Measurements from ENCODE around the gene MTRFR. TPM values are rescaled to one million over a fixed set of nuclear protein-coding genes. Genes with fewer than 3 reads are reported as not detected.
A peak's percentile ranks its signal among the peaks of the same experiment; 100 is the strongest.

Gene MTRFR
- total and polyA plus RNA-seq, 7 donors = 7.8 to 19.1 (median 12.7) TPM

DNA sequence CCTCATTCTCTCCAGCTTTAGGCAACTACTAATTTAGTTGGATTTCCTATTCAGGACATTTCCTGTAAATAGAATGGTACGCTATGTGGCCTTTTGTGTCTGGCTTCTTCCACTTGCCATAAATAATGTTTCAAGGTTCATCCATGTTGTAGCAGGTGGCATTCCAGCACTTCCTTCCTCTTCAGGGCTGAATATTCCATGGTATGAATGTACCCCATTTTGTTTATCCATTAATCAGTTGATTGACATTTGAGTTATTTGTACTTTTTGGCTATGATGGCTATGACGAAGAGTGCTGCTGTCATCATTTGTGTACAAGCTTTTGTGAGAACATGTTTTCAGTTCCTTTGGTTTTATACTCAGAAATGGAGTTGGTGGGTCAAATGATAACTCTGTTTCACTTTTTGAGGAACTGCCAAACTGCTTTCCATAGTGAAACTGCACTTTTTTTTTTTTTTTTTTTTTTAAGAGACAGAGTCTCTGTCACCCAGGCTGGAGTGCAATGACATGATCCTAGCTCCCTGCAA lies 44.9 kb downstream of the MTRFR start:
- TF ChIP-seq, protein P1, sequence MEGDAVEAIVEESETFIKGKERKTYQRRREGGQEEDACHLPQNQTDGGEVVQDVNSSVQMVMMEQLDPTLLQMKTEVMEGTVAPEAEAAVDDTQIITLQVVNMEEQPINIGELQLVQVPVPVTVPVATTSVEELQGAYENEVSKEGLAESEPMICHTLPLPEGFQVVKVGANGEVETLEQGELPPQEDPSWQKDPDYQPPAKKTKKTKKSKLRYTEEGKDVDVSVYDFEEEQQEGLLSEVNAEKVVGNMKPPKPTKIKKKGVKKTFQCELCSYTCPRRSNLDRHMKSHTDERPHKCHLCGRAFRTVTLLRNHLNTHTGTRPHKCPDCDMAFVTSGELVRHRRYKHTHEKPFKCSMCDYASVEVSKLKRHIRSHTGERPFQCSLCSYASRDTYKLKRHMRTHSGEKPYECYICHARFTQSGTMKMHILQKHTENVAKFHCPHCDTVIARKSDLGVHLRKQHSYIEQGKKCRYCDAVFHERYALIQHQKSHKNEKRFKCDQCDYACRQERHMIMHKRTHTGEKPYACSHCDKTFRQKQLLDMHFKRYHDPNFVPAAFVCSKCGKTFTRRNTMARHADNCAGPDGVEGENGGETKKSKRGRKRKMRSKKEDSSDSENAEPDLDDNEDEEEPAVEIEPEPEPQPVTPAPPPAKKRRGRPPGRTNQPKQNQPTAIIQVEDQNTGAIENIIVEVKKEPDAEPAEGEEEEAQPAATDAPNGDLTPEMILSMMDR (IDR thresholded peaks at IDR 0.05) = no peak
- TF ChIP-seq POLR2AphosphoS5 (IDR thresholded peaks at IDR 0.05) = no peak
- no peaks in the 10 kb centered on the region for H3K36me3 ChIP-seq
- no peaks in the 10 kb centered on the region for H3K9me3 ChIP-seq
- H3K27me3 ChIP-seq = no peaks in the 10 kb centered on the region
- intact Hi-C loops (cut with DNase I) = no loop called here
- DNase-seq = no peak
- H3K27ac ChIP-seq = peak overlapping the region in 2 of 4 donors; percentile 28 to 49
- no peaks in the 10 kb centered on the region for H3K4me1 ChIP-seq
- no peak overlapping the region for H3K4me3 ChIP-seq
- WGBS, 2 donors = 56 to 81% methylated on average over 2 of the region's 2 CpGs

DNA sequence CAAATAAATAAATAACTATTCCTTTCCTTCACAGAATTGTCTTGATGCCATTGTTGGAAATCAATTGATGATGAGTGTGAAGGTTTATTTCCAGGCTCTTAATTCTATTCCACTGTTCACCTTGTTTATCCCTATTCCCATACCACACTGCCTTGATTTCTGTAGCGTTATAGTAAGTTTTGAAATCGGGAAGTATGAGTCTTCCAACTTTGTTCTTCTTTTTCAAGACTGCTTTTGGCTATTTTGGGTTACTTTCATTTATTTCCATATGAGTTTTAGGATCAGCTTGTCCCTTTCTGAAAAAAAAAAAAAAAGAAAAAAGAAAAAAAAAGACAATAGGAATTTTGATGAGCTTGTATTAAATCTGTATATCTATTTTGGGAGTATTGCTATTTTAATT lies 47.7 kb downstream of the MTRFR start:
- Histone ChIP-seq H3K27ac (no peak overlapping the region), H3K27me3 (no peaks in the 10 kb centered on the region), H3K4me1 (no peaks in the 10 kb centered on the region), H3K36me3 (no peaks in the 10 kb centered on the region), H3K4me3 (no peak overlapping the region), H3K9me3 (no peaks in the 10 kb centered on the region)
- WGBS, 2 donors = 80 to 86% methylated on average over 2 of the region's 2 CpGs
- intact Hi-C loops (cut with DNase I) = no loop called here
- TF ChIP-seq POLR2A (IDR thresholded peaks at IDR 0.05) (no peak), POLR2AphosphoS5 (IDR thresholded peaks at IDR 0.05) (no peak), EP300 (IDR thresholded peaks at IDR 0.05) (no peak)
- TF ChIP-seq, protein P1 (IDR thresholded peaks at IDR 0.05) = no peak
- DNase-seq = no peak

DNA sequence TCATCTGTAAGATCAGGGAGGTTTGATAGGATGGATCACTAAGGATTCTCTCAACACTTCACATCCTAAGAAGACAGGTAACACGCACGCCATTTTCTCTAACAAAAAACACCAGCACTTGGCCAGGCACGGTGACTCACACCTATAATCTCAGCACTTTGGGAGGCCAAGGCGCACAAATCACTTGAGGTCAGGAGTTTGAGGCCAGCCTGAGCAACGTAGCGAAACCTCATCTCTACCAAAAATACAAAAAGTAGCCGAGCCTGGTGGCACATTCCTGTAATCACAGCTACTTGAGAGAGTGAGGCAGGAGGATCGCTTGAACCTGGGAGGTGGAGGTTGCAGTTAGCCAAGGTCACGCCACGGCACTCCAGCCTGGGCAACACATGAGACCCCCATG lies 48.9 kb downstream of the MTRFR start:
- 92 to 94% methylated on average over 10 of the region's 10 CpGs for WGBS, 2 donors
- no peak for DNase-seq
- no peaks in the 10 kb centered on the region for H3K4me1 ChIP-seq
- no peak overlapping the region for H3K27ac ChIP-seq
- intact Hi-C loops (cut with DNase I) = no loop called here
- no peaks in the 10 kb centered on the region for H3K27me3 ChIP-seq
- no peaks in the 10 kb centered on the region for H3K36me3 ChIP-seq
- TF ChIP-seq POLR2A (IDR thresholded peaks at IDR 0.05) (no peak), EP300 (IDR thresholded peaks at IDR 0.05) (no peak), POLR2AphosphoS5 (IDR thresholded peaks at IDR 0.05) (no peak)
- TF ChIP-seq, protein P1 (IDR thresholded peaks at IDR 0.05) = no peak
- no peak overlapping the region for H3K4me3 ChIP-seq
- no peaks in the 10 kb centered on the region for H3K9me3 ChIP-seq

DNA sequence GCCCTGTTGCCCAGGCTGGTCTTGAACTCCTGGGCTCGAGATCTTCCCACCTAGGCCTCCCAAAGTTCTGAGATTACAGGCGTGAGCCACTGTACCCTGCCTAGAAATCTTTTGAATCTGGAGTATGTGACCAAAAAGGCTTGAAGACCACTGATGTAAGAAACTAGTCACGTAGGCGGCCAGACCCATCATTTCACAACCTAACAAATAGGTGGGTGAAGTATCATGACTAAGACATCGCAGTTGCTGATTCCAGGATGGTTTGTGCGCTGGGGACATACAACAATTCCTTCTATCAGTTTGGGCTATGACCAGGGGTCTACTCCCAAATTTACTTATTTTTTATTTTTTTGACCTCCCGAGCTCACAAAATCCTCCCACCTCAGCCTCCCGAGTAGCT lies 50.2 kb downstream of the MTRFR start:
- no peak for DNase-seq
- H3K27me3 ChIP-seq = no peaks in the 10 kb centered on the region
- TF ChIP-seq POLR2A (IDR thresholded peaks at IDR 0.05) = no peak
- TF ChIP-seq POLR2AphosphoS5 (IDR thresholded peaks at IDR 0.05) = no peak
- no peak for TF ChIP-seq EP300 (IDR thresholded peaks at IDR 0.05)
- TF ChIP-seq, protein P1 (IDR thresholded peaks at IDR 0.05) = no peak
- no peaks in the 10 kb centered on the region for H3K9me3 ChIP-seq
- no peak overlapping the region for H3K27ac ChIP-seq
- H3K4me1 ChIP-seq = no peaks in the 10 kb centered on the region
- no peaks in the 10 kb centered on the region for H3K36me3 ChIP-seq
- H3K4me3 ChIP-seq = no peak overlapping the region
- WGBS, 2 donors = 93 to 96% methylated on average over 8 of the region's 8 CpGs
- intact Hi-C loops (cut with DNase I) = no loop called here

DNA sequence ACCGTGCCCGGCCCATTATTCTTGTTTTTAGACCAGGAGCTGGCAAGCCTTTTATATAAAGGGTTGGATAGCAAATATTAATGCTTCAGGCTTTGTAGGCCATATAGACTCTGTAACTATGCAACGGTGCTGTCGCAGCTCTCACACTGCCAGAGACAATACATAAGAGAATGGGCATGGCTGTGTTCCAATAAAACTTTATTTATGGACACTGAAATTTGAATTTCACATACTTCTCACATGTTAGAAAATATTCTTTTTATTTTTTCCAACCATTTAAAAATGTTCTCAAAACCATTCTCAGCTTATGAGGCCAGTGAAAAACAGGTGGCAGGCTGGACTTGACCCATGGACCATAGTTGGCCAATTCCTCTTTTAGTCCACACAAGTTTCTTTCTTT lies 51.4 kb downstream of the MTRFR start:
- WGBS, 2 donors = 93 to 99% methylated on average over 4 of the region's 4 CpGs

More for the DNA sequence above, 51.4 kb downstream of the MTRFR start:
- no peak for TF ChIP-seq POLR2A (IDR thresholded peaks at IDR 0.05)
- TF ChIP-seq EP300 (IDR thresholded peaks at IDR 0.05) = no peak
- TF ChIP-seq, protein P1 (IDR thresholded peaks at IDR 0.05) = no peak
- TF ChIP-seq POLR2AphosphoS5 (IDR thresholded peaks at IDR 0.05) = no peak
- Histone ChIP-seq H3K27ac (no peak overlapping the region), H3K4me3 (no peak overlapping the region), H3K4me1 (no peaks in the 10 kb centered on the region), H3K9me3 (no peaks in the 10 kb centered on the region), H3K27me3 (no peaks in the 10 kb centered on the region), H3K36me3 (peaks cover 0 to 8% (median 0%) of the 10 kb centered on the region in 4 donors)
- no peak for DNase-seq
- intact Hi-C loops (cut with DNase I) = no loop called here
